Islet precursor cell (in vitro differentiated cells): ENCODE data around the gene TUNAR.

Source experiments
- DNase-seq: peaks from one replicate; pipeline ENCODE4 v3.0.0-alpha.2; 2018

The TUNAR gene

GRCh38 chr14:95875831-95876760 is 536 bp upstream of the TUNAR start:
- no peak for DNase-seq

GRCh38 chr14:95877633-95878032 is 1.0 kb downstream of the TUNAR start:
- DNase-seq = no peak

- no peak for DNase-seq
These were observed 7.7 kb downstream of the TUNAR start for GRCh38 chr14:95884377-95884776.

GRCh38 chr14:95885278-95885677 is 8.6 kb downstream of the TUNAR start:
- no peak for DNase-seq

GRCh38 chr14:95885866-95886265 is 9.2 kb downstream of the TUNAR start:
- DNase-seq = no peak

- no peak for DNase-seq
These were observed 9.9 kb downstream of the TUNAR start for GRCh38 chr14:95886366-95887056.

GRCh38 chr14:95887351-95887750 is 10.7 kb downstream of the TUNAR start:
- DNase-seq = no peak

GRCh38 chr14:95889236-95889979 is 12.8 kb downstream of the TUNAR start:
- no peak for DNase-seq

- no peak for DNase-seq
These were observed 15.1 kb downstream of the TUNAR start for GRCh38 chr14:95891742-95892141.

GRCh38 chr14:95892142-95892541 is 15.5 kb downstream of the TUNAR start:
- DNase-seq = no peak

- DNase-seq = peak; percentile 68
These were observed 19.1 kb downstream of the TUNAR start for GRCh38 chr14:95895720-95896119.

GRCh38 chr14:95896498-95897135 is 20.0 kb downstream of the TUNAR start:
- DNase-seq = no peak

GRCh38 chr14:95897280-95897679 is 20.6 kb downstream of the TUNAR start:
- DNase-seq = no peak

- no peak for DNase-seq
These were observed 24.4 kb downstream of the TUNAR start for GRCh38 chr14:95901054-95901453.

- no peak for DNase-seq
These were observed 25.7 kb downstream of the TUNAR start for GRCh38 chr14:95902273-95902826.

GRCh38 chr14:95903165-95903564 is 26.5 kb downstream of the TUNAR start:
- no peak for DNase-seq

- DNase-seq = no peak
These were observed 27.0 kb downstream of the TUNAR start for GRCh38 chr14:95903616-95904107.

GRCh38 chr14:95906591-95906990 is 30.0 kb downstream of the TUNAR start:
- DNase-seq = no peak

- peak; percentile 78 for DNase-seq
These were observed 34.0 kb downstream of the TUNAR start for GRCh38 chr14:95910628-95911027.

- no peak for DNase-seq
These were observed 34.8 kb downstream of the TUNAR start for GRCh38 chr14:95911456-95911855.

- DNase-seq = peak; percentile 86
These were observed 38.7 kb downstream of the TUNAR start for GRCh38 chr14:95915330-95915729.

- no peak for DNase-seq
These were observed 41.8 kb downstream of the TUNAR start for GRCh38 chr14:95918466-95918865.
